Coronary artery (tissue), 2 donors: Measurements from ENCODE around the gene CPNE2.
A peak's percentile ranks its signal among the peaks of the same experiment; 100 is the strongest.
"Not testable (repeated sequence)": the region's sequence is repeated elsewhere in the genome, so short reads cannot be mapped to it uniquely, and the experiment has no call there.

ENCODE experiments used
- DNase-seq: peaks from one replicate; pipeline ENCODE4 v3.0.0-alpha.2; 2017; ENCODE audit warnings: low spot score
- H3K27ac ChIP-seq, 2 donors: fragments of 200-600 bp; sonication (generic); one replicate each; pipeline ENCODE4 v1.5.1; 2016 to 2019
- H3K4me3 ChIP-seq: fragments of 200-600 bp; sonication (generic); 2 replicates; pipeline ENCODE4 v1.5.1; 2016; ENCODE audit warnings: mild to moderate bottlenecking, moderate library complexity
- CTCF ChIP-seq: fragments of 200-600 bp; sonication (generic); IDR thresholded peaks from one replicate; pipeline ENCODE4 v1.5.1; 2019; ENCODE audit warnings: antibody characterized with exemption

CPNE2 gene

GRCh38 chr16:57098188-57098841 lies 5.9 kb downstream of the CPNE2 start:
- no peak for DNase-seq
- Histone ChIP-seq H3K4me3 (no peak overlapping the region), H3K27ac (peak overlapping the region in 1 of 2 donors; percentile 2)
- no peak for TF ChIP-seq CTCF

- not testable (repeated sequence) for H3K4me3 ChIP-seq, DNase-seq, H3K27ac ChIP-seq
Measured at GRCh38 chr16:57099965-57100364, 7.6 kb downstream of the CPNE2 start.

- Histone ChIP-seq H3K27ac (no peak overlapping the region), H3K4me3 (no peak overlapping the region)
- no peak for DNase-seq
- TF ChIP-seq CTCF, result no peak
Measured at GRCh38 chr16:57100445-57100844, 8.1 kb downstream of the CPNE2 start.

GRCh38 chr16:57102888-57103851 lies 10.8 kb downstream of the CPNE2 start:
- H3K27ac ChIP-seq, result no peak overlapping the region
- no peak overlapping the region for H3K4me3 ChIP-seq
- no peak for TF ChIP-seq CTCF
- DNase-seq, result no peak

GRCh38 chr16:57104706-57105105 lies 12.3 kb downstream of the CPNE2 start:
- no peak for TF ChIP-seq CTCF
- DNase-seq, result no peak
- H3K4me3 ChIP-seq, result no peak overlapping the region
- no peak overlapping the region for H3K27ac ChIP-seq

GRCh38 chr16:57105184-57105583 lies 12.8 kb downstream of the CPNE2 start:
- Histone ChIP-seq H3K27ac (no peak overlapping the region), H3K4me3 (no peak overlapping the region)
- TF ChIP-seq CTCF, result no peak
- no peak for DNase-seq

GRCh38 chr16:57106767-57107166 lies 14.4 kb downstream of the CPNE2 start:
- Histone ChIP-seq H3K4me3 (no peak overlapping the region), H3K27ac (peak overlapping the region in 1 of 2 donors; percentile 54)
- DNase-seq, result no peak
- TF ChIP-seq CTCF, result no peak
